ENCODE data around the gene GRAPL.
"Not testable (repeated sequence)": the region's sequence is repeated elsewhere in the genome, so short reads cannot be mapped to it uniquely, and the experiment has no call there.

Gene GRAPL

GRCh38 chr17:19125289-19125688 is 2.1 kb upstream of the GRAPL start:
- H3K27me3 Mint-ChIP-seq; H3K9me3 Mint-ChIP-seq; H3K4me3 Mint-ChIP-seq; intact Hi-C loops (cut with micrococcal nuclease); H3K27ac Mint-ChIP-seq; H3K4me1 Mint-ChIP-seq (ENCODE audit: low read depth); H3K36me3 Mint-ChIP-seq (ENCODE audit: low read depth): not testable (repeated sequence)

- H3K4me3 Mint-ChIP-seq; H3K9me3 Mint-ChIP-seq; H3K36me3 Mint-ChIP-seq (ENCODE audit: low read depth); H3K27ac Mint-ChIP-seq; intact Hi-C loops (cut with micrococcal nuclease); H3K27me3 Mint-ChIP-seq; H3K4me1 Mint-ChIP-seq (ENCODE audit: low read depth): not testable (repeated sequence)
Measured at GRCh38 chr17:19129500-19129899, 2.1 kb downstream of the GRAPL start.

GRCh38 chr17:19131108-19131507 is 3.7 kb downstream of the GRAPL start:
- H3K27ac Mint-ChIP-seq; intact Hi-C loops (cut with micrococcal nuclease); H3K27me3 Mint-ChIP-seq; H3K36me3 Mint-ChIP-seq (ENCODE audit: low read depth); H3K4me3 Mint-ChIP-seq; H3K9me3 Mint-ChIP-seq; H3K4me1 Mint-ChIP-seq (ENCODE audit: low read depth): not testable (repeated sequence)

- H3K4me3 Mint-ChIP-seq; H3K27me3 Mint-ChIP-seq; H3K27ac Mint-ChIP-seq; H3K36me3 Mint-ChIP-seq (ENCODE audit: low read depth); H3K4me1 Mint-ChIP-seq (ENCODE audit: low read depth); intact Hi-C loops (cut with micrococcal nuclease); H3K9me3 Mint-ChIP-seq: not testable (repeated sequence)
Measured at GRCh38 chr17:19131772-19132171, 4.4 kb downstream of the GRAPL start.

DNA sequence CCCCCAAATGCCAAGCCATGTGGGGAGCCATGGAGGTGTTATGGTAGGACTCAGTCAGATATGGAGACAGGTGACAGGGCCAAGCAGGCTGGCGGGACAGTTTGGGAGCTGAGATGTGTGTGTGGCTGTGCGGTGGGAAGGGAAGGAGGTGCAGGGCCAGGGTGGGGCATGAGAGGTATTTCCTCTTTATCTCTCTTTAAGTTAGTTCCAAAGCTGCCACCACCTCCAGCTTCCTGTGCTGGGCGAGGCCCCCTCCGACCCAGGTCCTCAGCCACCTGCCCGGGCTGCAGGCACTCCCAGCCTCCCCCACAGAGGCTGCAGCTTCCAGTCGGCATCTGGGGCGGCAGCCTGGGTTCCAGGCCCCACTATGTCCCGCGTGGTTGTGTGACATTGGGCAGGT is 6.4 kb downstream of the GRAPL start:
- H3K27ac Mint-ChIP-seq; H3K36me3 Mint-ChIP-seq (ENCODE audit: low read depth); H3K4me1 Mint-ChIP-seq (ENCODE audit: low read depth); intact Hi-C loops (cut with micrococcal nuclease); H3K4me3 Mint-ChIP-seq; H3K9me3 Mint-ChIP-seq; H3K27me3 Mint-ChIP-seq: not testable (repeated sequence)

DNA sequence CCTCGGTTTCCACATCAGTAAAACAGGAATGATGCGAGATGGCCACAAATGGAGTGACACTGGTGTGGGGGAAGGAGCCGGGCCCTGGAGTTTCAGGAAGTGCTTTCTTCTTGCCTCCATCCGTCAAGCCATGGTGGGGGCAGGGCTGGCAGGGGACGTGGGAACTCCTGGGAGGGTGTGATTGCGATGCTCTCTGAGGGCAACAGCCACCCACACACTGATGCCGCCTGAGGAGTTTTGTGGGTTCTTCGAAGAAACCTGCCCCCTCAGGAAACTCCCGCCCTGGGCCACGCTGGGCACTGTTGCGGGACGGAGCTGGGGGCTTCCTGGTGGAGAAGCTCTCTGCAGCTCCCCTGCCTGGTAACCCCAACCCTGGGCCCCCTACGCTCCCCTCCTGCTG is 8.0 kb downstream of the GRAPL start:
- H3K27ac Mint-ChIP-seq; H3K9me3 Mint-ChIP-seq; H3K36me3 Mint-ChIP-seq (ENCODE audit: low read depth); intact Hi-C loops (cut with micrococcal nuclease); H3K27me3 Mint-ChIP-seq; H3K4me3 Mint-ChIP-seq; H3K4me1 Mint-ChIP-seq (ENCODE audit: low read depth): not testable (repeated sequence)

DNA sequence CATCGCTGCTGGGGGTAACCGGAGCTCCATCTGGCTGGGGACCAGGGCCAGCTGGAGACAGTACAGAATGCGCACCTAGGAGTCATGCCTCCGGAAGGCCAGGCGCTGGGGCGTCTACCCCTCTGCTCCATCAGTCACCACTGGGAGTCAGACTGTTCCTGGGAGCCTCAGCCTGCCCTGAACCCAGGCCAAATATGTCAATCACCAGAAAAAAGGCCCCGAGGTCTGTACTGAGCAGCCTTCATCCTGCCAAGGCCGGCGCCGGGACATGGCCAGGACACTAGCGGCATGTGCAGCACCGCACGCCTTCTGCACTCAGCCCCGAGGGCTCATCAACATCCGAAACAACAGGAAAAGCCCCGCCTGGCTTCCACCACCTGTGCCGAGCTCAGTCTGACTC is 8.7 kb downstream of the GRAPL start:
- H3K27ac Mint-ChIP-seq; intact Hi-C loops (cut with micrococcal nuclease); H3K9me3 Mint-ChIP-seq; H3K36me3 Mint-ChIP-seq (ENCODE audit: low read depth); H3K27me3 Mint-ChIP-seq; H3K4me1 Mint-ChIP-seq (ENCODE audit: low read depth); H3K4me3 Mint-ChIP-seq: not testable (repeated sequence)

- H3K9me3 Mint-ChIP-seq; H3K27ac Mint-ChIP-seq; H3K27me3 Mint-ChIP-seq; H3K4me1 Mint-ChIP-seq (ENCODE audit: low read depth); H3K4me3 Mint-ChIP-seq; H3K36me3 Mint-ChIP-seq (ENCODE audit: low read depth); intact Hi-C loops (cut with micrococcal nuclease): not testable (repeated sequence)
Measured at GRCh38 chr17:19136605-19137004, 9.2 kb downstream of the GRAPL start.

- H3K4me1 Mint-ChIP-seq (ENCODE audit: low read depth); H3K36me3 Mint-ChIP-seq (ENCODE audit: low read depth); H3K4me3 Mint-ChIP-seq; H3K27ac Mint-ChIP-seq; H3K27me3 Mint-ChIP-seq; intact Hi-C loops (cut with micrococcal nuclease); H3K9me3 Mint-ChIP-seq: not testable (repeated sequence)
Measured at GRCh38 chr17:19137959-19138358, 10.6 kb downstream of the GRAPL start.

- H3K36me3 Mint-ChIP-seq (ENCODE audit: low read depth); H3K27me3 Mint-ChIP-seq; H3K4me1 Mint-ChIP-seq (ENCODE audit: low read depth); H3K9me3 Mint-ChIP-seq; intact Hi-C loops (cut with micrococcal nuclease); H3K4me3 Mint-ChIP-seq; H3K27ac Mint-ChIP-seq: not testable (repeated sequence)
Measured at GRCh38 chr17:19141366-19142155, 14.2 kb downstream of the GRAPL start.

DNA sequence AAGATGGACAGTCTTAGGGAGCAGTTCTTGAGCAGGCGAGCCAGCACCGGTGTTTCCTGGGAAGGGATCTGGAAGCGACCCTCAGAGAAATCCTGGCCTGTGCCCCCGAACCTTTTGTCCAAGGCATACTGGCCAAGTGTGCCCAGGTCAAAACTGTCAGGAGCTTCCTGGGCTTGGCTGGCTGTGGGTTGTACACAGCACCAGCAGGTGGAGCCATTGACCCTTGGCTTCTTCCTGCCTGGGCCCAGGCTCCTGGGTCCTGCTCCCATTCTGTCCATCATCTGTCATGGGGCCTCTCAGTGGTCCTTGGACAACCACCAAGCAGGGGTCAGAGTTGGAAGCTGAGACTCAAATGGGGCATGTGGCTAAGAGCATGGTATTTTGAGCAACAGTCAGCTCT is 15.0 kb downstream of the GRAPL start:
- intact Hi-C loops (cut with micrococcal nuclease); H3K36me3 Mint-ChIP-seq (ENCODE audit: low read depth): not testable (repeated sequence)

DNA sequence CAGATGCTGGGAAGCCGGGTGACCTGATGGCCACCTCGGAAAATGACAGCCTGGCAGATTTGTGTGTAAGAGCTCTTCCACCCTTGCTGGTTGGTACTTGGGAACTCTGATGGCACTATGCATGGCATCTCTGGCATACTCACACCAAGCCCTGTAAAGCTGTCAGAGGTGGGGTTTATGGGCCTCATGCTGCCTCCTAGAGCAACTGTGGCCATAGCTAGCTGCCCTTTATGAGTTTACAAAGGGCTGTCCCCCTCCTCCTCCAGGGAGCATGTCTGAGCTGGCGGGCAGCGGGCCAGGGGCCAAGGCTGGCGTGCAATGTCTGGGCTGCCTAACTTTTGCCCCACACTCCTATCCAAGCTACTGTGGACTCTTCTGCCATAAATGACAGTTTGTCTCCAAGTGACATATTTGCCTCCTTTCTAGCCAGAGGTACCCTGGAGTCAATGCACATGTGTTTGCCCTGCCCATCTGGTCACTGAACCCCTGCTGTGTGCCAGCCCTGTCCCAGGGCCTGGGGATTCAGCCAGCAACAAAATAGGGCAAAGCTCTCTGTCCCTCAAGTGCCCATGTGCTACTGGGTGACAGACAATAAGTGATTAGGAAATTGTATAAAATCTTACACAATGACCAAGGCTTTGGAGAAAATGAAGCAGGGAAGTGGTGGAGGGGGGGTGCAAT is 15.8 kb downstream of the GRAPL start:
- H3K4me1 Mint-ChIP-seq (ENCODE audit: low read depth); H3K27ac Mint-ChIP-seq; H3K4me3 Mint-ChIP-seq; H3K9me3 Mint-ChIP-seq; H3K36me3 Mint-ChIP-seq (ENCODE audit: low read depth); H3K27me3 Mint-ChIP-seq; intact Hi-C loops (cut with micrococcal nuclease): not testable (repeated sequence)

More for the DNA sequence above, 15.0 kb downstream of the GRAPL start:
- not testable (repeated sequence) for H3K4me3 Mint-ChIP-seq; H3K27ac Mint-ChIP-seq; H3K4me1 Mint-ChIP-seq (ENCODE audit: low read depth); H3K27me3 Mint-ChIP-seq; H3K9me3 Mint-ChIP-seq

DNA sequence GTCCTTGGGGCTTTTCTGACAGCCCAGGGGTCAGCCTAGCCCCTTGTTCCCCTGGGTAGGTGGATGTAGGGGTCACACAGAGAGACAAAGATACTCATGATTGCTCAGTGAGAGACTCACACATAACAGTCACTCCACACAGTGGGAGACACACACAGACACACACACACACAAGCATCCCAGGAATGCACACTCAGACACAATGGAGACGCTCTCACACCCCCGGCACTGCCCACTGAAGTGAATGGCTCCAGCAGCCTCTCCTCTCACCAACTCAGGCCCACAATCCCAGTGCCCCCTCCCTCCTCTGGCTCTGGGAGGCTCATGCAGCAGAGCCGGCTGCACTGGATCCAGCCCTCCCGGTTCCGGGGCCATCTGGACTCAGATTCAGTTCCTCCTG is 17.0 kb downstream of the GRAPL start:
- H3K27me3 Mint-ChIP-seq; H3K27ac Mint-ChIP-seq; H3K9me3 Mint-ChIP-seq; H3K36me3 Mint-ChIP-seq (ENCODE audit: low read depth); H3K4me3 Mint-ChIP-seq; intact Hi-C loops (cut with micrococcal nuclease); H3K4me1 Mint-ChIP-seq (ENCODE audit: low read depth): not testable (repeated sequence)

- H3K4me1 Mint-ChIP-seq (ENCODE audit: low read depth); H3K27ac Mint-ChIP-seq; H3K36me3 Mint-ChIP-seq (ENCODE audit: low read depth); intact Hi-C loops (cut with micrococcal nuclease); H3K4me3 Mint-ChIP-seq; H3K27me3 Mint-ChIP-seq; H3K9me3 Mint-ChIP-seq: not testable (repeated sequence)
Measured at GRCh38 chr17:19145471-19145870, 18.1 kb downstream of the GRAPL start.
